Measurements from ENCODE around the gene FNBP1L.

The FNBP1L gene

DNA sequence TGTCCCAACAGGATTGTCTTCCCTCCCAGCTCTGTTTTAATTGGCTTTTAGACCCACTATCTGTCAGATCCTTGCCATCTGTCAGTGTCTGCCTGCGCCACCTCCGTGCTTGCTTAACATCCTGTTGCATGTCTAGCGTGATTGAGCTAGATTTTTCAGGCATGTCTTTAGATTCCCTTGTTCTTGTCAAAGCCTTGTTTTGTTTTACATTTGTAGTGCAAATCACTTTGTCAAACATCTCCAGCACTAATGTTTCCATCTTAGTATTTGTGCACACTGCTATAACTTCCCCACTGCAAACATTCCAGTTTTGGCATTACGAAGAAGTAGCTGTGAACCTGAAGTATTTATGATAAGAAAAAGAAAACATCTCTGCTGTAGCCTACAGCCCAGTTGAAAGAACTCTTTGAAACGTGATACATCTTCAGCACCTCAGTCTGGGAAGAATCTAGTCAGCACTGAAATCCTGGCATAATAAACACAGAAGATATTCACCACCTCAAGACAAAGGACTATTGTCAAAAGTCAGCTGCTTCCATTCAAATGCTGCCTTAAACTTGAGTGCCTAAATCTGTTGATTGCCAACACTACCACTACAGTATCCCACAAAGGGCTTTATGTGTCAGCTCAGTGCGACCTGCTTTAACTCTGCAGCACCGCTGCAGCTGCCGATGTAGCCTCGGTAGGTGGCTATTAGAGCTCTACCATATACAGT, 105.0 kb downstream of the FNBP1L start (continued):
- TF ChIP-seq, protein P1, sequence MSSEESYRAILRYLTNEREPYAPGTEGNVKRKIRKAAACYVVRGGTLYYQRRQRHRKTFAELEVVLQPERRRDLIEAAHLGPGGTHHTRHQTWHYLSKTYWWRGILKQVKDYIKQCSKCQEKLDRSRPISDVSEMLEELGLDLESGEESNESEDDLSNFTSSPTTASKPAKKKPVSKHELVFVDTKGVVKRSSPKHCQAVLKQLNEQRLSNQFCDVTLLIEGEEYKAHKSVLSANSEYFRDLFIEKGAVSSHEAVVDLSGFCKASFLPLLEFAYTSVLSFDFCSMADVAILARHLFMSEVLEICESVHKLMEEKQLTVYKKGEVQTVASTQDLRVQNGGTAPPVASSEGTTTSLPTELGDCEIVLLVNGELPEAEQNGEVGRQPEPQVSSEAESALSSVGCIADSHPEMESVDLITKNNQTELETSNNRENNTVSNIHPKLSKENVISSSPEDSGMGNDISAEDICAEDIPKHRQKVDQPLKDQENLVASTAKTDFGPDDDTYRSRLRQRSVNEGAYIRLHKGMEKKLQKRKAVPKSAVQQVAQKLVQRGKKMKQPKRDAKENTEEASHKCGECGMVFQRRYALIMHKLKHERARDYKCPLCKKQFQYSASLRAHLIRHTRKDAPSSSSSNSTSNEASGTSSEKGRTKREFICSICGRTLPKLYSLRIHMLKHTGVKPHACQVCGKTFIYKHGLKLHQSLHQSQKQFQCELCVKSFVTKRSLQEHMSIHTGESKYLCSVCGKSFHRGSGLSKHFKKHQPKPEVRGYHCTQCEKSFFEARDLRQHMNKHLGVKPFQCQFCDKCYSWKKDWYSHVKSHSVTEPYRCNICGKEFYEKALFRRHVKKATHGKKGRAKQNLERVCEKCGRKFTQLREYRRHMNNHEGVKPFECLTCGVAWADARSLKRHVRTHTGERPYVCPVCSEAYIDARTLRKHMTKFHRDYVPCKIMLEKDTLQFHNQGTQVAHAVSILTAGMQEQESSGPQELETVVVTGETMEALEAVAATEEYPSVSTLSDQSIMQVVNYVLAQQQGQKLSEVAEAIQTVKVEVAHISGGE (tag by site-specific recombination; conservative IDR thresholded peaks at IDR 0.05; ENCODE audit: low read depth) = peak; percentile 94
- TF ChIP-seq, protein P2, sequence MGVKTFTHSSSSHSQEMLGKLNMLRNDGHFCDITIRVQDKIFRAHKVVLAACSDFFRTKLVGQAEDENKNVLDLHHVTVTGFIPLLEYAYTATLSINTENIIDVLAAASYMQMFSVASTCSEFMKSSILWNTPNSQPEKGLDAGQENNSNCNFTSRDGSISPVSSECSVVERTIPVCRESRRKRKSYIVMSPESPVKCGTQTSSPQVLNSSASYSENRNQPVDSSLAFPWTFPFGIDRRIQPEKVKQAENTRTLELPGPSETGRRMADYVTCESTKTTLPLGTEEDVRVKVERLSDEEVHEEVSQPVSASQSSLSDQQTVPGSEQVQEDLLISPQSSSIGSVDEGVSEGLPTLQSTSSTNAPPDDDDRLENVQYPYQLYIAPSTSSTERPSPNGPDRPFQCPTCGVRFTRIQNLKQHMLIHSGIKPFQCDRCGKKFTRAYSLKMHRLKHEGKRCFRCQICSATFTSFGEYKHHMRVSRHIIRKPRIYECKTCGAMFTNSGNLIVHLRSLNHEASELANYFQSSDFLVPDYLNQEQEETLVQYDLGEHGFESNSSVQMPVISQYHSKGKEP (tag by site-specific recombination; IDR thresholded peaks at IDR 0.05) = peak; percentile 71
- peak; percentile 93 for TF ChIP-seq ZNF660 (tag by site-specific recombination; IDR thresholded peaks at IDR 0.05)
- peak; percentile 79; the same call in 1 of the 2 replicates for TF ChIP-seq ZNF394 (tag by site-specific recombination; IDR thresholded peaks at IDR 0.05; ENCODE audit: borderline replicate concordance)
- TF ChIP-seq TCF7L2 (IDR thresholded peaks at IDR 0.05; ENCODE audit: borderline replicate concordance, low read depth, low read length) = peak; percentile 81
- TF ChIP-seq, protein P3, sequence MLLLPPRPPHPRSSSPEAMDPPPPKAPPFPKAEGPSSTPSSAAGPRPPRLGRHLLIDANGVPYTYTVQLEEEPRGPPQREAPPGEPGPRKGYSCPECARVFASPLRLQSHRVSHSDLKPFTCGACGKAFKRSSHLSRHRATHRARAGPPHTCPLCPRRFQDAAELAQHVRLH (tag by site-specific recombination; IDR thresholded peaks at IDR 0.05) = peak; percentile 61; the same call in 1 of the 2 replicates
- TF ChIP-seq FEZF1 (tag by site-specific recombination; IDR thresholded peaks at IDR 0.05) = peak; percentile 80
- TF ChIP-seq, protein P4, sequence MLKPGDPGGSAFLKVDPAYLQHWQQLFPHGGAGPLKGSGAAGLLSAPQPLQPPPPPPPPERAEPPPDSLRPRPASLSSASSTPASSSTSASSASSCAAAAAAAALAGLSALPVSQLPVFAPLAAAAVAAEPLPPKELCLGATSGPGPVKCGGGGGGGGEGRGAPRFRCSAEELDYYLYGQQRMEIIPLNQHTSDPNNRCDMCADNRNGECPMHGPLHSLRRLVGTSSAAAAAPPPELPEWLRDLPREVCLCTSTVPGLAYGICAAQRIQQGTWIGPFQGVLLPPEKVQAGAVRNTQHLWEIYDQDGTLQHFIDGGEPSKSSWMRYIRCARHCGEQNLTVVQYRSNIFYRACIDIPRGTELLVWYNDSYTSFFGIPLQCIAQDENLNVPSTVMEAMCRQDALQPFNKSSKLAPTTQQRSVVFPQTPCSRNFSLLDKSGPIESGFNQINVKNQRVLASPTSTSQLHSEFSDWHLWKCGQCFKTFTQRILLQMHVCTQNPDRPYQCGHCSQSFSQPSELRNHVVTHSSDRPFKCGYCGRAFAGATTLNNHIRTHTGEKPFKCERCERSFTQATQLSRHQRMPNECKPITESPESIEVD (tag by site-specific recombination; IDR thresholded peaks at IDR 0.05) = peak; percentile 91
- peak; percentile 86 for TF ChIP-seq OVOL3 (tag by site-specific recombination; IDR thresholded peaks at IDR 0.05)
- TF ChIP-seq SP3 (tag by site-specific recombination; IDR thresholded peaks at IDR 0.05) = no peak
- no peak for TF ChIP-seq ZNF239 (tag by site-specific recombination; IDR thresholded peaks at IDR 0.05)
- TF ChIP-seq GLIS1 (tag by site-specific recombination; IDR thresholded peaks at IDR 0.05) = 0 out of 2 replicates have a peak, but pooled peaks have one; percentile 4
- TF ChIP-seq GLI2 (tag by site-specific recombination; IDR thresholded peaks at IDR 0.05; ENCODE audit: borderline replicate concordance, low read depth) = no peak
- no peak for TF ChIP-seq ZNF654 (tag by site-specific recombination; IDR thresholded peaks at IDR 0.05; ENCODE audit: low read depth)
- TF ChIP-seq ZNF549 (tag by site-specific recombination; IDR thresholded peaks at IDR 0.05) = no peak
- TF ChIP-seq, protein P5, sequence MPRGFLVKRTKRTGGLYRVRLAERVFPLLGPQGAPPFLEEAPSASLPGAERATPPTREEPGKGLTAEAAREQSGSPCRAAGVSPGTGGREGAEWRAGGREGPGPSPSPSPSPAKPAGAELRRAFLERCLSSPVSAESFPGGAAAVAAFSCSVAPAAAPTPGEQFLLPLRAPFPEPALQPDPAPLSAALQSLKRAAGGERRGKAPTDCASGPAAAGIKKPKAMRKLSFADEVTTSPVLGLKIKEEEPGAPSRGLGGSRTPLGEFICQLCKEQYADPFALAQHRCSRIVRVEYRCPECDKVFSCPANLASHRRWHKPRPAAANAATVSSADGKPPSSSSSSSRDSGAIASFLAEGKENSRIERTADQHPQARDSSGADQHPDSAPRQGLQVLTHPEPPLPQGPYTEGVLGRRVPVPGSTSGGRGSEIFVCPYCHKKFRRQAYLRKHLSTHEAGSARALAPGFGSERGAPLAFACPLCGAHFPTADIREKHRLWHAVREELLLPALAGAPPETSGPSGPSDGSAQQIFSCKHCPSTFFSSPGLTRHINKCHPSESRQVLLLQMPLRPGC (tag by site-specific recombination; IDR thresholded peaks at IDR 0.05) = peak; percentile 17; the same call in 1 of the 2 replicates
- no peak for TF ChIP-seq KLF1 (tag by site-specific recombination; IDR thresholded peaks at IDR 0.05)
- TF ChIP-seq, protein P6, sequence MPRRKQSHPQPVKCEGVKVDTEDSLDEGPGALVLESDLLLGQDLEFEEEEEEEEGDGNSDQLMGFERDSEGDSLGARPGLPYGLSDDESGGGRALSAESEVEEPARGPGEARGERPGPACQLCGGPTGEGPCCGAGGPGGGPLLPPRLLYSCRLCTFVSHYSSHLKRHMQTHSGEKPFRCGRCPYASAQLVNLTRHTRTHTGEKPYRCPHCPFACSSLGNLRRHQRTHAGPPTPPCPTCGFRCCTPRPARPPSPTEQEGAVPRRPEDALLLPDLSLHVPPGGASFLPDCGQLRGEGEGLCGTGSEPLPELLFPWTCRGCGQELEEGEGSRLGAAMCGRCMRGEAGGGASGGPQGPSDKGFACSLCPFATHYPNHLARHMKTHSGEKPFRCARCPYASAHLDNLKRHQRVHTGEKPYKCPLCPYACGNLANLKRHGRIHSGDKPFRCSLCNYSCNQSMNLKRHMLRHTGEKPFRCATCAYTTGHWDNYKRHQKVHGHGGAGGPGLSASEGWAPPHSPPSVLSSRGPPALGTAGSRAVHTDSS (tag by site-specific recombination; IDR thresholded peaks at IDR 0.05) = no peak
- no peak; the same call in 1 of the 2 replicates for TF ChIP-seq ZNF2 (tag by site-specific recombination; IDR thresholded peaks at IDR 0.05)
- peak; percentile 52 for TF ChIP-seq ZNF600 (tag by site-specific recombination; IDR thresholded peaks at IDR 0.05)
- TF ChIP-seq, protein P7, sequence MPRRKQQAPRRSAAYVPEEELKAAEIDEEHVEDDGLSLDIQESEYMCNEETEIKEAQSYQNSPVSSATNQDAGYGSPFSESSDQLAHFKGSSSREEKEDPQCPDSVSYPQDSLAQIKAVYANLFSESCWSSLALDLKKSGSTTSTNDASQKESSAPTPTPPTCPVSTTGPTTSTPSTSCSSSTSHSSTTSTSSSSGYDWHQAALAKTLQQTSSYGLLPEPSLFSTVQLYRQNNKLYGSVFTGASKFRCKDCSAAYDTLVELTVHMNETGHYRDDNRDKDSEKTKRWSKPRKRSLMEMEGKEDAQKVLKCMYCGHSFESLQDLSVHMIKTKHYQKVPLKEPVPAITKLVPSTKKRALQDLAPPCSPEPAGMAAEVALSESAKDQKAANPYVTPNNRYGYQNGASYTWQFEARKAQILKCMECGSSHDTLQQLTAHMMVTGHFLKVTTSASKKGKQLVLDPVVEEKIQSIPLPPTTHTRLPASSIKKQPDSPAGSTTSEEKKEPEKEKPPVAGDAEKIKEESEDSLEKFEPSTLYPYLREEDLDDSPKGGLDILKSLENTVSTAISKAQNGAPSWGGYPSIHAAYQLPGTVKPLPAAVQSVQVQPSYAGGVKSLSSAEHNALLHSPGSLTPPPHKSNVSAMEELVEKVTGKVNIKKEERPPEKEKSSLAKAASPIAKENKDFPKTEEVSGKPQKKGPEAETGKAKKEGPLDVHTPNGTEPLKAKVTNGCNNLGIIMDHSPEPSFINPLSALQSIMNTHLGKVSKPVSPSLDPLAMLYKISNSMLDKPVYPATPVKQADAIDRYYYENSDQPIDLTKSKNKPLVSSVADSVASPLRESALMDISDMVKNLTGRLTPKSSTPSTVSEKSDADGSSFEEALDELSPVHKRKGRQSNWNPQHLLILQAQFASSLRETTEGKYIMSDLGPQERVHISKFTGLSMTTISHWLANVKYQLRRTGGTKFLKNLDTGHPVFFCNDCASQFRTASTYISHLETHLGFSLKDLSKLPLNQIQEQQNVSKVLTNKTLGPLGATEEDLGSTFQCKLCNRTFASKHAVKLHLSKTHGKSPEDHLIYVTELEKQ (tag by site-specific recombination; IDR thresholded peaks at IDR 0.05; ENCODE audit: borderline replicate concordance) = peak; percentile 6; the same call in 1 of the 2 replicates
- TF ChIP-seq, protein P8, sequence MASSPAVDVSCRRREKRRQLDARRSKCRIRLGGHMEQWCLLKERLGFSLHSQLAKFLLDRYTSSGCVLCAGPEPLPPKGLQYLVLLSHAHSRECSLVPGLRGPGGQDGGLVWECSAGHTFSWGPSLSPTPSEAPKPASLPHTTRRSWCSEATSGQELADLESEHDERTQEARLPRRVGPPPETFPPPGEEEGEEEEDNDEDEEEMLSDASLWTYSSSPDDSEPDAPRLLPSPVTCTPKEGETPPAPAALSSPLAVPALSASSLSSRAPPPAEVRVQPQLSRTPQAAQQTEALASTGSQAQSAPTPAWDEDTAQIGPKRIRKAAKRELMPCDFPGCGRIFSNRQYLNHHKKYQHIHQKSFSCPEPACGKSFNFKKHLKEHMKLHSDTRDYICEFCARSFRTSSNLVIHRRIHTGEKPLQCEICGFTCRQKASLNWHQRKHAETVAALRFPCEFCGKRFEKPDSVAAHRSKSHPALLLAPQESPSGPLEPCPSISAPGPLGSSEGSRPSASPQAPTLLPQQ (tag by site-specific recombination; IDR thresholded peaks at IDR 0.05) = peak; percentile 79
- TF ChIP-seq ZXDB (tag by site-specific recombination; IDR thresholded peaks at IDR 0.05) = peak; percentile 72; the same call in 1 of the 2 replicates
